HG02642 (cell line): ENCODE data around the gene RIMBP3C.
"Not testable (repeated sequence)": the region's sequence is repeated elsewhere in the genome, so short reads cannot be mapped to it uniquely, and the experiment has no call there.

Source experiments
- ATAC-seq: cut with Tn5 transposase; IDR thresholded peaks from one replicate; pipeline ENCODE4 v1.9.1; 2021; ENCODE audit warnings: mild to moderate bottlenecking; ENCODE audit not compliant: unreplicated experiment, poor library complexity

Gene RIMBP3C

GRCh38 chr22:21532863-21533648 lies 18.2 kb downstream of the RIMBP3C start:
- ATAC-seq: not testable (repeated sequence)

GRCh38 chr22:21531525-21531924 lies 19.7 kb downstream of the RIMBP3C start:
- ATAC-seq: not testable (repeated sequence)

- not testable (repeated sequence) for ATAC-seq
Measured at GRCh38 chr22:21526705-21527500, 24.4 kb downstream of the RIMBP3C start.

- ATAC-seq: peak; percentile 87
Measured at GRCh38 chr22:21516970-21517764, 34.1 kb downstream of the RIMBP3C start.

- not testable (repeated sequence) for ATAC-seq
Measured at GRCh38 chr22:21516522-21516921, 34.7 kb downstream of the RIMBP3C start.

GRCh38 chr22:21515234-21515633 lies 36.0 kb downstream of the RIMBP3C start:
- not testable (repeated sequence) for ATAC-seq

GRCh38 chr22:21514117-21514516 lies 37.1 kb downstream of the RIMBP3C start:
- ATAC-seq: not testable (repeated sequence)

GRCh38 chr22:21512022-21512421 lies 39.2 kb downstream of the RIMBP3C start:
- not testable (repeated sequence) for ATAC-seq

GRCh38 chr22:21510397-21510796 lies 40.9 kb downstream of the RIMBP3C start:
- not testable (repeated sequence) for ATAC-seq

- not testable (repeated sequence) for ATAC-seq
Measured at GRCh38 chr22:21499623-21500506, 51.4 kb downstream of the RIMBP3C start.

- not testable (repeated sequence) for ATAC-seq
Measured at GRCh38 chr22:21498489-21498888, 52.8 kb downstream of the RIMBP3C start.

GRCh38 chr22:21497984-21498383 lies 53.3 kb downstream of the RIMBP3C start:
- not testable (repeated sequence) for ATAC-seq
